ENCODE data around the gene EFEMP2. TPM values are rescaled to one million over a fixed set of nuclear protein-coding genes. Genes with fewer than 3 reads are reported as not detected.

EFEMP2 gene
- total and polyA plus RNA-seq, 2 donors (not counting 1 experiment from before 2014, with no cell fraction given) = 9.5 to 14.7 TPM

GRCh38 chr11:65859812-65860277 lies 12.8 kb downstream of the EFEMP2 start:
- under 1% methylated on average over 16 of the region's 16 CpGs for WGBS (ENCODE audit: insufficient coverage)
- Histone ChIP-seq H3K9me3 (ENCODE audit: control extremely low read depth in 1 of 3, control insufficient read depth in 2 of 3, insufficient read depth in 1 of 3, low read length in 2 of 3) (no peaks in the 10 kb centered on the region), H3K79me2 (ENCODE audit: control insufficient read depth, insufficient read depth, low read length) (peaks cover 57% of the 10 kb centered on the region), H3K9ac (ENCODE audit: low read length) (peak overlapping the region; percentile 79), H3K4me2 (replicated peaks; ENCODE audit: low read depth, low read length, poor library complexity, severe bottlenecking) (peak overlapping the region; percentile 94), H3K4me1 (ENCODE audit: control insufficient read depth in 2 of 2, insufficient read depth in 2 of 2, low read length in 2 of 2) (peaks cover 27 to 52% of the 10 kb centered on the region in 2 donors), H3K27me3 (replicated peaks in 1 of 4; ENCODE audit: control extremely low read depth in 1 of 4, control insufficient read depth in 3 of 4, insufficient read depth in 4 of 4, low read length in 3 of 4) (no peaks in the 10 kb centered on the region), H3K4me3 (ENCODE audit: control extremely low read depth in 1 of 5, extremely low read depth in 1 of 5, insufficient read depth in 1 of 5, low read depth in 2 of 5, low read length in 4 of 5) (peak overlapping the region; percentile 81 to 98 (median 95)), H3K27ac (ENCODE audit: low read length in 2 of 2) (peak overlapping the region; percentile 77 to 89), H2AFZ (ENCODE audit: insufficient read depth, low read depth, low read length, poor library complexity, severe bottlenecking) (peak overlapping the region; percentile 85), H4K20me1 (ENCODE audit: control insufficient read depth, insufficient read depth, low read length, poor library complexity, severe bottlenecking) (peaks cover 61% of the 10 kb centered on the region), H3K36me3 (replicated peaks in 1 of 2; ENCODE audit: control extremely low read depth in 1 of 2, control insufficient read depth in 1 of 2, extremely low read depth in 1 of 2, insufficient read depth in 2 of 2, low read length in 1 of 2) (peaks cover 0 to 53% of the 10 kb centered on the region in 2 experiments)
- no peak for TF ChIP-seq CTCF (IDR thresholded peaks at IDR 0.05)
- no peak for TF ChIP-seq EZH2 (IDR thresholded peaks at IDR 0.05; ENCODE audit: borderline replicate concordance, insufficient read depth, low read depth, low read length, poor library complexity, severe bottlenecking)
- H3K4me1 Mint-ChIP-seq = peaks cover 42% of the 10 kb centered on the region
- DNase-seq (no peak), ATAC-seq (ENCODE audit: low read depth) (no peak)
- ChIA-PET CTCF (interaction anchor here (0.5 to 8.6 kb wide), 34 partner anchors 9 to 528 kb away, joined by 3 to 244 read pairs (median 4); partner anchors contain the start of genes AP5B1, BANF1, C11orf68 and CCDC85B), POLR2A (interaction anchor here (0.8 to 4.8 kb wide), 16 partner anchors 10 to 742 kb away, joined by 3 to 65 read pairs (median 9); partner anchors contain the start of genes BANF1, C11orf68, CCDC85B and EIF1AD)
- H3K4me3 Mint-ChIP-seq = peak overlapping the region; percentile 92
- H3K9me3 Mint-ChIP-seq (ENCODE audit: insufficient read depth) = no peaks in the 10 kb centered on the region
- peak overlapping the region; percentile 98 for H3K27ac Mint-ChIP-seq
- intact Hi-C loops (cut with micrococcal nuclease) = loop anchor here (1.0 to 5.0 kb wide), 11 partner anchors 13 to 407 kb away; partner anchors contain the start of genes AP5B1, BANF1, C11orf68 and DRAP1
- H3K27me3 Mint-ChIP-seq = no peaks in the 10 kb centered on the region

Measured in B cell (primary cell).